ENCODE results near the gene PPM1M. TPM values are rescaled to one million over a fixed set of nuclear protein-coding genes. Genes with fewer than 3 reads are reported as not detected.
A peak's percentile ranks its signal among the peaks of the same experiment; 100 is the strongest.

The PPM1M gene
- polyA plus RNA-seq, 4 donors, result 1.8 to 9.3 (median 8.3) TPM

DNA sequence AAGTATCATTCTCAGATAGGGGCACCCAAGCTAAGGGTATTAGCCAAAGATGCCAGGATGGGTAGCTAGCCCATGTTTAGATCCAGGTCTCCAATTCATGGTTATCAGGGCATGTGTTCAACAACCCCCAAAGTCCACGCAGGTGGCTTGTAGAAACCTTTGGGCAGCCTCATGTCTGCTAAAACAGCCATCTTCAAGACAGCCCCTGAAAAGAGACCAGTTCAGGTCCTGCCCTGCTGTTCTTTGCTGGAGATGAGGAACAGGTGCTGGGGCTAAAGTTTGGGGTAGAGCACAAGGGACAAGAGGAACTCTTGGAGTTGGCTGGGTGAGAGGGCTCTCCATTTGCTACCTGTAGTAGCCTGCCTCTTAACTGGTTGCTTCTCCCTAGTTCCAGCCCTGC is 4.6 kb downstream of the PPM1M start:
- Histone ChIP-seq H3K36me3 (ENCODE audit: control insufficient read depth in 3 of 3, insufficient read depth in 2 of 3, low read depth in 1 of 3, low read length in 3 of 3) (peaks cover 3 to 72% (median 8%) of the 10 kb centered on the region in 3 donors), H3K4me1 (ENCODE audit: control insufficient read depth in 3 of 3, insufficient read depth in 2 of 3, low read depth in 1 of 3, low read length in 2 of 3) (peaks cover 0 to 2% (median 0%) of the 10 kb centered on the region in 3 donors), H3K9me3 (ENCODE audit: control insufficient read depth in 2 of 2, insufficient read depth in 1 of 2, low read depth in 1 of 2, low read length in 1 of 2) (no peaks in the 10 kb centered on the region), H3K27ac (ENCODE audit: low read depth in 1 of 3, low read length in 2 of 3) (no peak overlapping the region), H3K27me3 (ENCODE audit: control insufficient read depth in 3 of 3, insufficient read depth in 3 of 3, low read length in 3 of 3) (peaks cover 0 to 7% (median 0%) of the 10 kb centered on the region in 3 donors), H3K4me3 (ENCODE audit: low read depth in 1 of 3, low read length in 3 of 3) (no peak overlapping the region)
- 50 to 85% (median 70%) methylated on average over 1 of the region's 1 CpG for WGBS, 3 donors
- DNase-seq (no peak), FAIRE-seq (no peak)

DNA sequence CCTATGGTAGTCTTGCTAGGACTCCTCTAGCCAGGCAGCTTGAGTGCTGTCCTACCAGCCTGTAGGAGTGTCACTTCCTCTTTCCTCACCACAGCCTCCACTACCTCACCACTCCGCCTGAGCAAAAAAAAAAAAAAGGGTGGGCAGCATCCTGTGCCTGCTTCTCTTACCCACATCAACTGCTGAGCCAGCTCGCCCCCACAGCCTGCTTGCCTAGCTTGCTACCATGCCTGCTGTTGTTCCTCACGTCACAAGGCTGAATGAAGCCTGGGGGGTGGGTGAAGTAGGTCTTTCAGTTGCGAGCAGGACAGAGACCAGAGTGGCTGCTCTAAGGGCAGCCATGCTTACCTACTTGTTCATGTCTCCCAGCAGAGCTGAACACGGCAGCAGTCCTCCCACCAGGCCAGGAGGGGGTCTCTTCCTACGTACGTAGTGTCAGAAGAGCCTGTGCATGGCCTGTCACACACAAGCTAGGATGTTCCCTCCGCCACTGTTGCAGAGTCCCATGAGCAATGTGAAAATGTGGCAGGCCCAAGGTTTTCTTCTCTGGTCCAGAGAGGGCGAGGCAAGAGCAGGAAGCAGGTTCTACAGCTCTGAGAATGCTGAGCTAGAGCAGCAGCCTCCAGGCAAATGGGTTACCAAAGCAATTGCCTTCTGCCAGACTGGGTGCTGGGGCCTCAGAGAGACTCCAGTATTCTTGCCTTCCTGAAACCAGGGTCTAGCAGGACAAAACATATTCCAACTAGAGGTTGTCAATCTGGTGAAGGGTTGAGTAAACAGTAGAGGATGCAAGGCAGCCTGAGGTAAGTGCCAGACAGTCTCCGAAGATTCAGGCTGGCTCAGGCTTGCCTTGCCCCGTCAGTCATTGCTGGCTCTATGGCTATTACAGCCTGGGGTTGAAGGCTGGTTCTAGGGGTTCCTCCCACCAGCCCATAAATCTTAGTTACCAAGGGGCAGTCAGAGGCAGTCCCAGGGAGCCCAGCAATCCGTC is 8.1 kb downstream of the PPM1M start:
- H3K27ac ChIP-seq (ENCODE audit: low read depth in 1 of 3, low read length in 2 of 3), result peak overlapping the region in 2 of 3 donors; percentile 3 to 88
- peaks cover 23 to 84% (median 33%) of the 10 kb centered on the region in 3 donors for H3K36me3 ChIP-seq (ENCODE audit: control insufficient read depth in 3 of 3, insufficient read depth in 2 of 3, low read depth in 1 of 3, low read length in 3 of 3)
- no peak overlapping the region for H3K4me3 ChIP-seq (ENCODE audit: low read depth in 1 of 3, low read length in 3 of 3)
- H3K4me1 ChIP-seq (ENCODE audit: control insufficient read depth in 3 of 3, insufficient read depth in 2 of 3, low read depth in 1 of 3, low read length in 2 of 3), result peaks cover 0 to 11% (median 0%) of the 10 kb centered on the region in 3 donors
- no peaks in the 10 kb centered on the region for H3K9me3 ChIP-seq (ENCODE audit: control insufficient read depth in 2 of 2, insufficient read depth in 1 of 2, low read depth in 1 of 2, low read length in 1 of 2)
- FAIRE-seq (no peak), DNase-seq (peak in 1 of 2 donors; percentile 58)
- 61 to 81% (median 73%) methylated on average over 11 to 12 of the region's 12 CpGs for WGBS, 3 donors
- no peaks in the 10 kb centered on the region for H3K27me3 ChIP-seq (ENCODE audit: control insufficient read depth in 3 of 3, insufficient read depth in 3 of 3, low read length in 3 of 3)

DNA sequence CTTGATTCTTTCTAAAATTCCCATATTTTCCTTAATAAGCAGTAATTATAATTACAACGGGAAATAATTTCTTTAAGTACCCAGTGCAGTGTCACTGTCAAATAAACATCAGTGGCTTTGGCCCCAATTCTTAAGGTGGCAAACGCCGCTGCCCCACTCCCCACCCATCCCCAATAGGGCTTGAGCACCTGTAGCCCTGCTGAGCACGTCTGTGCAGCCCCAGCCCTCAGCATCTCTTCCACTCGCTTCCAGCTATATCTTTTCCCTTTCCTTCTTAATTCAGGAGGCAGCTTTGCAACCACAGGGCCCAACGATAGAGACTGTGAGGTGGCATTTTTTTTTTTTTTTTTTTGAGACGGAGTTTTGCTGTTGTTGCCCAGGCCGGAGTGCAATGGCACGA is 9.0 kb downstream of the PPM1M start:
- Histone ChIP-seq H3K27me3 (ENCODE audit: control insufficient read depth in 3 of 3, insufficient read depth in 3 of 3, low read length in 3 of 3) (no peaks in the 10 kb centered on the region), H3K4me1 (ENCODE audit: control insufficient read depth in 3 of 3, insufficient read depth in 2 of 3, low read depth in 1 of 3, low read length in 2 of 3) (peaks cover 0 to 16% (median 0%) of the 10 kb centered on the region in 3 donors), H3K4me3 (ENCODE audit: low read depth in 1 of 3, low read length in 3 of 3) (no peak overlapping the region), H3K27ac (ENCODE audit: low read depth in 1 of 3, low read length in 2 of 3) (no peak overlapping the region), H3K36me3 (ENCODE audit: control insufficient read depth in 3 of 3, insufficient read depth in 2 of 3, low read depth in 1 of 3, low read length in 3 of 3) (peaks cover 31 to 76% (median 43%) of the 10 kb centered on the region in 3 donors), H3K9me3 (ENCODE audit: control insufficient read depth in 2 of 2, insufficient read depth in 1 of 2, low read depth in 1 of 2, low read length in 1 of 2) (no peaks in the 10 kb centered on the region)
- FAIRE-seq (no peak), DNase-seq (no peak)
- WGBS, 3 donors, result 77 to 81% (median 78%) methylated on average over 9 of the region's 9 CpGs

DNA sequence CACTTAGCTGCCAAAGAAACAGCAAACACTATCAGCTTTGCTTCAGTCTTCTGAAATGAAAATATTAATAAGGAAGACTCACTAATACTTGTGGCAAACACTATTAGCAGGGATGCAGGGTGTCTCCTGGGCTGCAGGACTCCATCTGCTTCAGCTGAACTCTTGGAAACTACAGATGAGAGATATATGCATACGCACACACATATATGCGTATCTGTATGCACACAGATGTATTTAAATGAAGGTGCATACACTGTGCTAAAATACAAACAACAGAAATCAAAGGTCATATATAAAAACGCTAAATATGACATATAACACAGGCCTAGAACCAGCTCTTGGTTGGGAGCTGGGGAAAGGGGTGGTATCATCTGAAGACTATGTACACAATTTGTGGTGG is 10.6 kb downstream of the PPM1M start:
- 73 to 86% (median 75%) methylated on average over 3 of the region's 3 CpGs for WGBS, 3 donors
- DNase-seq, result no peak
- Histone ChIP-seq H3K27ac (ENCODE audit: low read depth in 1 of 3, low read length in 2 of 3) (no peak overlapping the region), H3K27me3 (ENCODE audit: control insufficient read depth in 3 of 3, insufficient read depth in 3 of 3, low read length in 3 of 3) (no peaks in the 10 kb centered on the region), H3K9me3 (ENCODE audit: control insufficient read depth in 2 of 2, insufficient read depth in 1 of 2, low read depth in 1 of 2, low read length in 1 of 2) (no peaks in the 10 kb centered on the region), H3K36me3 (ENCODE audit: control insufficient read depth in 3 of 3, insufficient read depth in 2 of 3, low read depth in 1 of 3, low read length in 3 of 3) (peaks cover 34 to 74% (median 48%) of the 10 kb centered on the region in 3 donors), H3K4me1 (ENCODE audit: control insufficient read depth in 3 of 3, insufficient read depth in 2 of 3, low read depth in 1 of 3, low read length in 2 of 3) (peaks cover 0 to 16% (median 0%) of the 10 kb centered on the region in 3 donors), H3K4me3 (ENCODE audit: low read depth in 1 of 3, low read length in 3 of 3) (no peak overlapping the region)
- no peak for FAIRE-seq

DNA sequence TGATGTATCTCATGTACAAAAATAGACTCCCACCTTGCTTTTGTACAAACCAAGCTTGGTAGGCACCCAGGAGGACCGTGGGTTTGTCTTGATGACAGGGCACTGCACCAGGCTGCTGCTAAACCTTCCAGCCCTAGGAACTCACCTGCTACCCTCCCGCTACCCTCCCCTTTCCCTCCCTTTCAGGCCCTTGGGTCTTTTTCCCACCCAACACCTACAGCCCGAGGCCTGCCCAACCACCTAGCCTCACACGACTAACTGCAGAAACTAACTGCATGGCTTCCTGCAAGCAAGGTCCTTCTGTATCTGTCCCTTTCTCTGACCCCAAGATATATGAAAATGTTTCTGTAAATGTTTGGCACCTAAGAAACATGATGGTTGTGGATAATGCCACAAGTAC is 11.1 kb downstream of the PPM1M start:
- Histone ChIP-seq H3K9me3 (ENCODE audit: control insufficient read depth in 2 of 2, insufficient read depth in 1 of 2, low read depth in 1 of 2, low read length in 1 of 2) (no peaks in the 10 kb centered on the region), H3K27ac (ENCODE audit: low read depth in 1 of 3, low read length in 2 of 3) (no peak overlapping the region), H3K27me3 (ENCODE audit: control insufficient read depth in 3 of 3, insufficient read depth in 3 of 3, low read length in 3 of 3) (no peaks in the 10 kb centered on the region), H3K4me1 (ENCODE audit: control insufficient read depth in 3 of 3, insufficient read depth in 2 of 3, low read depth in 1 of 3, low read length in 2 of 3) (peaks cover 0 to 16% (median 0%) of the 10 kb centered on the region in 3 donors), H3K36me3 (ENCODE audit: control insufficient read depth in 3 of 3, insufficient read depth in 2 of 3, low read depth in 1 of 3, low read length in 3 of 3) (peaks cover 34 to 69% (median 47%) of the 10 kb centered on the region in 3 donors), H3K4me3 (ENCODE audit: low read depth in 1 of 3, low read length in 3 of 3) (no peak overlapping the region)
- DNase-seq (no peak), FAIRE-seq (no peak)
- 76 to 80% (median 80%) methylated on average over 4 of the region's 4 CpGs for WGBS, 3 donors

DNA sequence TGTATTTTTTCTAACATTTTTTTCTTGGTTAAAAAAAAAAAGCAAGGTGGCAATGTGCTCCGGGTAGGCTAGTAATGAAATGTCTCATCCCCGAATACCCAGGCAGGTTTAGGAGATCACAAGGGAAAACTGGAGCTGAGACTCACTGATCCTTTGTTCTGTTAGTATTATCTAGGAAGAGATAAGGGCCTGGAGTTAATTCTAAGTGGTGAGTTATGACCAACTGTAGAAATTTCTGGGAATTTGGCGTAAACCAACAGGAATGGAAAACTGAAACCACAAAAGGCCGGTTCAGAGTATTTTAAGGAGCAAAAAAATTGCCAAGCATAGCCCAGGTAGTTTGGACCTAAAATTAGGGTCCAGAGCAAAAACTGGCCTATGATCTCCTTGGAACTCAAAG is 12.4 kb downstream of the PPM1M start:
- no peak overlapping the region for H3K27ac ChIP-seq (ENCODE audit: low read depth in 1 of 3, low read length in 2 of 3)
- H3K36me3 ChIP-seq (ENCODE audit: control insufficient read depth in 3 of 3, insufficient read depth in 2 of 3, low read depth in 1 of 3, low read length in 3 of 3), result peaks cover 40 to 65% (median 52%) of the 10 kb centered on the region in 3 donors

DNA sequence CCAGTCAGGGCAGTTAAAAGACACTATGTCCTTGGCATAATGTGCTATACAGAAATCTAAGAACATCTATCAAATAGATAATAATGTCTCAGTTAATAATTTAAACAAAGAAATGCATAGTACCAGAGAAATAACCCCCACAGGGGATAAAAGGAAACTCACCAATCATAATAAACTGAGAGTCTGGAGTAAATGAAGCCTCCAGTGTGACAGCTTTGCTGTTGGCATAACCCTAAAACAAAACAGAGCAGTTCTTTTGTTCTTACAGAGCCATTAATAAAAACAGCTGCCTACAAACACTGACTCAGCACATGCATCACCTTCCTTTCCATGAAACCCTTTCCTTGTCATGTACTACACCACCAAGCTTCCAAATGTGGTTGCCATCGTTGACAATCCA is 13.5 kb downstream of the PPM1M start:
- peaks cover 0 to 16% (median 0%) of the 10 kb centered on the region in 3 donors for H3K4me1 ChIP-seq (ENCODE audit: control insufficient read depth in 3 of 3, insufficient read depth in 2 of 3, low read depth in 1 of 3, low read length in 2 of 3)
- H3K36me3 ChIP-seq (ENCODE audit: control insufficient read depth in 3 of 3, insufficient read depth in 2 of 3, low read depth in 1 of 3, low read length in 3 of 3), result peaks cover 43 to 61% (median 49%) of the 10 kb centered on the region in 3 donors
- H3K27me3 ChIP-seq (ENCODE audit: control insufficient read depth in 3 of 3, insufficient read depth in 3 of 3, low read length in 3 of 3), result no peaks in the 10 kb centered on the region
- no peak for FAIRE-seq
- H3K4me3 ChIP-seq (ENCODE audit: low read depth in 1 of 3, low read length in 3 of 3), result no peak overlapping the region
- H3K27ac ChIP-seq (ENCODE audit: low read depth in 1 of 3, low read length in 2 of 3), result no peak overlapping the region
- H3K9me3 ChIP-seq (ENCODE audit: control insufficient read depth in 2 of 2, insufficient read depth in 1 of 2, low read depth in 1 of 2, low read length in 1 of 2), result no peaks in the 10 kb centered on the region
- no peak for DNase-seq
- 68 to 86% (median 68%) methylated on average over 1 of the region's 1 CpG for WGBS, 3 donors

More for the DNA sequence above, 12.4 kb downstream of the PPM1M start:
- no peak for FAIRE-seq
- no peaks in the 10 kb centered on the region for H3K27me3 ChIP-seq (ENCODE audit: control insufficient read depth in 3 of 3, insufficient read depth in 3 of 3, low read length in 3 of 3)
- DNase-seq, result no peak
- WGBS, 3 donors, result 70 to 75% (median 73%) methylated on average over 4 of the region's 4 CpGs
- H3K4me3 ChIP-seq (ENCODE audit: low read depth in 1 of 3, low read length in 3 of 3), result no peak overlapping the region
- H3K9me3 ChIP-seq (ENCODE audit: control insufficient read depth in 2 of 2, insufficient read depth in 1 of 2, low read depth in 1 of 2, low read length in 1 of 2), result no peaks in the 10 kb centered on the region
- H3K4me1 ChIP-seq (ENCODE audit: control insufficient read depth in 3 of 3, insufficient read depth in 2 of 3, low read depth in 1 of 3, low read length in 2 of 3), result peaks cover 0 to 16% (median 0%) of the 10 kb centered on the region in 3 donors

DNA sequence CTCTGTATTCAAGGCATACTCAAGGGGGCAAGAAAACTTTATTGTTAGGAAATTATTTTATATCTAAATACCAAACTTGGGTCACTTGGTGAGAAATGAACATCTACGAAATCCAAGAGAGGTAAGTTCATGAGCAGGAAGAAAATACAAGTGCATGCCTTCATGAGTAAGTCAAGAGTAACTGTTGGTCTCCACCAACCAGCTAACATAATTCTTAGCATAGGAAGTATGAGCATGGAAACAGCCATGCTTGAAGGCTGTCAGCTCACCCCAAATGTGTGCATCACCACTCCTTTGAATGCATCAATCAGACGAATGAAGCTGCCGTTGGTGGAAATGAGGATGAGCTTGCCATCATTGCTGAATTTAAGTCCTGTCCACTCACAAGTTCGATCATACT is 13.9 kb downstream of the PPM1M start:
- no peak for FAIRE-seq
- DNase-seq, result no peak
- no peaks in the 10 kb centered on the region for H3K27me3 ChIP-seq (ENCODE audit: control insufficient read depth in 3 of 3, insufficient read depth in 3 of 3, low read length in 3 of 3)
- no peaks in the 10 kb centered on the region for H3K9me3 ChIP-seq (ENCODE audit: control insufficient read depth in 2 of 2, insufficient read depth in 1 of 2, low read depth in 1 of 2, low read length in 1 of 2)
- H3K27ac ChIP-seq (ENCODE audit: low read depth in 1 of 3, low read length in 2 of 3), result no peak overlapping the region
- 89 to 93% (median 92%) methylated on average over 4 of the region's 4 CpGs for WGBS, 3 donors
- peaks cover 0 to 16% (median 0%) of the 10 kb centered on the region in 3 donors for H3K4me1 ChIP-seq (ENCODE audit: control insufficient read depth in 3 of 3, insufficient read depth in 2 of 3, low read depth in 1 of 3, low read length in 2 of 3)
- H3K36me3 ChIP-seq (ENCODE audit: control insufficient read depth in 3 of 3, insufficient read depth in 2 of 3, low read depth in 1 of 3, low read length in 3 of 3), result peaks cover 44 to 58% (median 52%) of the 10 kb centered on the region in 3 donors
- H3K4me3 ChIP-seq (ENCODE audit: low read depth in 1 of 3, low read length in 3 of 3), result no peak overlapping the region
